ENCODE measurements around the gene NTRK2.

NTRK2 gene

GRCh38 chr9:84993105-84993504, 323.6 kb downstream of the NTRK2 start:
- no peak for DNase-seq

- no peak for DNase-seq
Measured at GRCh38 chr9:84996029-84996428, 326.5 kb downstream of the NTRK2 start.

DNA sequence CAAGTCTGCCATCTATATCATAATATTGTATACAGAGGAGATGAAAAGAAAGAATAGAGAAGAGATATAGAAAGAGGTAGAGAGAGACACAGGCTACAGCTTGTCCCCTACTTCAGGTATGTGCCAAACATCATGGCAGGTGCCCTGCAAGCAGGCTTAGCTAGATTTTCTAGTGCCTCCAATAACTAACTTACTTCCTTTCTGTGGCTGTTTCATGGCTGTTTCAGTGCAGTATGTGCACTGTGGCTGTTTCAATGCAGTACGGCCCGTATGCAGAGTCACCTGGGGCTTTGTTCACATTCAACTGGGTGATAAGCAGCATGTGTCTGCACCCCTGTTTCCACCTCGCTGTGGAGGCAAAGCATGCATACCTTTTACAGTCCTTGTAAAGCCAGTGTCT, 327.2 kb downstream of the NTRK2 start:
- DNase-seq, result no peak

GRCh38 chr9:84997472-84997871, 327.9 kb downstream of the NTRK2 start:
- no peak for DNase-seq

DNA sequence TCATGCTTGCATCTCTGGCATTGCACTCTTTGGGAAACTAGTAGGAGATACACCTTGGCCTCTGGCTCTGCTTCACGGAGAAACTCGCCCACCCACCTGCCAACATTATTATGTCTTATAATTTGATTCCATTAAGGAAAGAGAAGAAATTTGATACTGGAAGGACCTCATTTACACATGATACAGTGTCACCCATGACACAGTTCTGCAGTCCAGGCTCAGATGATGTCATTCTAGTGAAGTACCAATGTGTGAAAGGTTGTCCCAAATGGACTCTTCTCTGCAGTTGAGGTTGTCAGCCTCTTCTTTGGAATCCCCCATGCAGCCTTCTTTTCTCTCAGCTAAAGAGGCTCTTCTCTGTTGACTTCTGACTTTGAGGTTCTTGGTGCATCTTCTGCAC, 329.1 kb downstream of the NTRK2 start:
- no peak for DNase-seq

GRCh38 chr9:84999788-85000187, 330.3 kb downstream of the NTRK2 start:
- no peak for DNase-seq

DNA sequence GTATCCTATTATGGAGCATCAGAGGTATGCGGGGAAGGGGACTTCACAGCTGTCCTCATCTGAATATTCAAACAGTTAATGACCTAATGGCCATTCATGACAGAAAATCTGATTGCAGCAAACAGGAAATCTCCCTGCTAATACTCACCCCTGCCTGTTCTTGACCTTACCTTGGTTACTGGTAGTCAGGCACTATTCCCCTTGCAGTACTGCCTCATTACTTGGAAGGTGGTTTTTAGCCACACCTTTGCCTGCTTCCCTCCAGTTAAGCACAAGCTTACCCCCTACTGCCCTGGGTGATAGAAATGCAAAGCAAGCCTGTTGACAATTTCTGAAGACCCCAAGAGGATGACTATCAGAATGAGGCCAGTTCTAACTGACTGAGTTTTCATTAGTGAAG, 332.4 kb downstream of the NTRK2 start:
- no peak for DNase-seq

- no peak for DNase-seq
Measured at GRCh38 chr9:85004818-85005413, 335.4 kb downstream of the NTRK2 start.

DNA sequence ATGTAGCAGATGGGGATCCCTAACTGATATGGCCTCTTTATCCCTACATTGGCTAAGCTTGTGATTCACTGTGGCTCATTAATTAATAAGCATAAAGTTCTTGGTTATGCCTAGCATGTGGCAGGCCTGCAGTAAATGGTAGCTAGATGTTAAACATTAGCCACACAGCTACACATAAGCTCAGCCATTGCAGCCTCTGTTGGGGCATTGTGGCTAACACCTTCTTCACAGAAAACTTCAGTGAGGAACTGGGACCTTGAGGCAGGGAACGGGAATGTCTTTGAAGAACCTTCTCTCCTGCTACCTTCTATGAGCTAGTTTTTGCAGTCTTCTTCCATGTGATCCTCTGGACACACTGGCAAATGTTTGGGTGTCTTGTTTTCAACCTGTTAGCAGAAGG, 338.2 kb downstream of the NTRK2 start:
- DNase-seq, result no peak

DNA sequence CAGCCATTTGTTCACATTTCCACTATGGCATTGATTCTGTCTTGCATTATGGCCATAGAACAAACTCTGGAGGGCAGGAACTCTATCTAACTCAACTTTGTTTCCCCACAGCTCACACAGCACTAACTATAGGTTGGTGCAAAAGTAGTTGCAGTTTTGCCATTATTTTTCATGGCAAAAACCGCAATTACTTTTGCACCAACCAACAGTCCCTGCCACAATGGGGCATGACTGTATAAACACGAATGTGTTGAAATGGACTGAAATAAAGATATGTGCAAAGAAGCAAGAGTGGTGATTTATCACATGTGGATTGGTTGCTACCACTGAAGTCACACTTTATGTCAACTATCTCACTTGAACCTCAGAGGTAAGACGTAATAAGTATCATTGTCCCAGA, 338.7 kb downstream of the NTRK2 start:
- no peak for DNase-seq

GRCh38 chr9:85009251-85009650, 339.7 kb downstream of the NTRK2 start:
- no peak for DNase-seq

- DNase-seq, result no peak
Measured at GRCh38 chr9:85013703-85014102, 344.2 kb downstream of the NTRK2 start.

- no peak for DNase-seq
Measured at GRCh38 chr9:85014292-85014691, 344.8 kb downstream of the NTRK2 start.

DNA sequence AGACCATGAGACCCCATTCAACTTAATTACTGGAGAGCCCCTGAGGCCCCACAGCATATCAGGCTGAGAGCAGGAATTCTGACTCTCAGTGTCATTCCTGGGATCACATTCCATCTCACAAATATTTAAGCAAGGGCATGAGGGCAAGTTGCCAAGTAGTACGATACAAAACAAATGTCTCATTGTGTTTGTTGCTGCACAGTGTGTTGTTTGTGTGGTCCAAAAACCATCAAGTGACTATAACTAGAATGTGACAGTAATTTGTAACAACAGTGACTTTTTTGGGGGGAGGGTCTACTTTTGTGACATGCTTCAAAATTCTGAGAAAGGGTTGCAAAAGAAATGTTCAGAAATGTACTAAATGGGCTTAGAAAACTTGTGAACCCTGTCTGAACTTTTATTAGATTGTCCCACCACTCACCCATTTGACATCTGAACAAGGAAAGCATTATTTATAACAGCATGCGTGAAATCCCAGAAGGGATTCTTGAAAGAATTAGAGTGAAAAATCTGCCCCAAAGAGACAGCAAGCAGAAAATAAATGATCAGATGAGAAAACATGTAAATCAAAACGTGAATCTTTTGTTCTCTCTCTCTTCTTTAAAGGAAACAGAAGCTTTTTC, 347.0 kb downstream of the NTRK2 start:
- DNase-seq, result no peak

- no peak for DNase-seq
Measured at GRCh38 chr9:85020791-85021190, 351.3 kb downstream of the NTRK2 start.

DNA sequence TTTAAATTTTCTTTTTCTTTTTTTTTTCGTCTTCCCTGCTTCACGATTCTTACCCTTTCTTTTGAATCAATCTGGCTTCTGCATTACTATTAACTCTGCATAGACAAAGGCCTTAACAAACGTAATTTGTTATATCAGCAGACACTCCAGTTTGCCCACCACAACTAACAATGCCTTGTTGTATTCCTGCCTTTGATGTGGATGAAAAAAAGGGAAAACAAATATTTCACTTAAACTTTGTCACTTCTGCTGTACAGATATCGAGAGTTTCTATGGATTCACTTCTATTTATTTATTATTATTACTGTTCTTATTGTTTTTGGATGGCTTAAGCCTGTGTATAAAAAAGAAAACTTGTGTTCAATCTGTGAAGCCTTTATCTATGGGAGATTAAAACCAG, 352.2 kb downstream of the NTRK2 start:
- DNase-seq, result no peak

DNA sequence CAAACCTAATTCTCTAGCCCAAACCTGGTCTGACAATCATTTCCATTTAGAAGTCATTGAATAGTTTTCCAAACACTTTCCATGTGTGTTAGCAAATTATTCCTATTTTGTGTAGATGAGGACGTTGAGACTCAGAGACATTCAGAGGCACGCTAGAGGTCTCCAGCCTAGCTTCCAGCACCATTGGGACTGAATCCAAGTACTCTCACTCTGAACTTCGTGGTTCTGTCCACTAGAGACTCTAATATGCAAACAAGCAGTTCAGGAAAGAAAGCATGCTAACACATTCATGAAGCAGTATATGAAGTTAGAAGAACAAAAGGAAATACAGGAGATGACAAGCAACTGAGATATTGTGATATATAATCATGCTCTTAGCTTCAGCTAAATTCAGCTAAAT, 354.8 kb downstream of the NTRK2 start:
- DNase-seq, result no peak

DNA sequence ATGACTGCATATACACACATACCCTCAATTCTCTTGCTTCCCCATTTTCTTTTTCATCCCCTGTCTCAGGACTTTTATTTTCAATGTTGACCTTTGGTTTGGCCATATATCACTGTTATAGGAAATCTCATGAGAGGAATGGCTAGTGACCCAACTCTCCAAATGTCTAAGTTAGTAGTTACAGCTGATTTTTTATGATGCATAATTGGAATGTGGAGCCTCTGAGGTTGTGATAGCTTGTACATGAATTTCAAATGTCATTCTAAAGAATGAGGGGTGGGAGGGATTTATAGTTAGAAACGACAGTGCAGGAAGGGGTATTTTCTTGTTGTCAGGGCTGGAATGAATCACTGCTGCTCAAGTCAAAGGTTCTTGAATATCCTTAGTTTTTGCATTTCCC, 356.1 kb downstream of the NTRK2 start:
- no peak for DNase-seq

- no peak for DNase-seq
Measured at GRCh38 chr9:85027870-85028269, 358.3 kb downstream of the NTRK2 start.

- no peak for DNase-seq
Measured at GRCh38 chr9:85030316-85030715, 360.8 kb downstream of the NTRK2 start.

- no peak for DNase-seq
Measured at GRCh38 chr9:85036496-85036895, 367.0 kb downstream of the NTRK2 start.

DNA sequence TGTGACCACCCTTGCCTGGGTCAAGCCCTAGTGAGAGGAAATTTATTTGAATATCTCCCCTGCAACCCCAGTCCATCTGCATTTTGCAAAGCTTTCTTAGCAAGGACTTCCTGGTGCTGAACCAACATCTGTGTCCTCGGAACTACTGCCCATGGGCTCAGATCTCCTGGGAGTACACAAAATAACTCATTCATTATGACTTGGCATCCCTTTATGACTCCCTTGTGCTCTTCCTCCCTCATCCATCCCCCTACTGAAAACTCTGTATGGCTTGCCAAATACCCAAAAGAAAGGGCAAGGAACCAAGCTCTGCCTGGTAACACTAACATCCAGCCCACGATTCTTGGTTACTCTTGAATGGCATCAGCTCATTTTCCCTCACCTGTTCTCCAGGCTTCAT, 368.5 kb downstream of the NTRK2 start:
- DNase-seq, result no peak

DNA sequence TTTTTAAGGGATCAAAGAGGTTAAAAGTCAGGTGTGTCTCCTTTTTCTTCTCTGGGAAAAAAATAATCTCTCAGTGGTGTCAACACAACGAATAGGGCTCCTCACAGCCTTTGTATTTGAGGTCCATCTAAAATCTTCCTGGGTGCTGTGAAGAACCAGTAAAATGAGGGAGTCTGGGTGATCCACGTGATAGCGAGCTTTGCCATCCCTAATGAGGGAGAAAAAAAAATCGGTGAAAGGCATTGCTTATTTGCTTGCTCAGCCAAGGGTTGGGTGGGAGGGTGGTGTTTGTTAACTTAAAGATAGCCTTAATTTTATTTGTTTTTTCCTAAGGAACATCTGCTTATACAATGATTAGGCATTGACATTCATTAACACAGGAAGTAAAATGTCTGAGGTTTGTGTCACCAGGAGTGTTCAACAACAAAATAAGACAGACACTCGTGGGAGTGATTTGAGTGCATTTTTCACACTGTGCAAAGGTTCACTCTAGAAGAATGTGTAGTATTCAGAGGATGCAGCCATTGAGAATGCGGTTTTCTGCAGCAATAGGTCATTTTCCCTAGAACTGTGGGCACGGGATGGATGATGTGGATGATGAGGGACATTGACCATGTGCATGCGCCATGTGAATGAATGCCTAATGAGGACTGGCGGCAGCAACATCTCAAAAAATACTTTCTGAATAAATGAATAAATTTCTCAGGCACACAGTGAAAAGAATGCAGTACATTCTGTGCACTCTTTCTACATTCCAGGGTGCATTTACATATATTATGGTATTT, 369.5 kb downstream of the NTRK2 start:
- DNase-seq, result no peak

DNA sequence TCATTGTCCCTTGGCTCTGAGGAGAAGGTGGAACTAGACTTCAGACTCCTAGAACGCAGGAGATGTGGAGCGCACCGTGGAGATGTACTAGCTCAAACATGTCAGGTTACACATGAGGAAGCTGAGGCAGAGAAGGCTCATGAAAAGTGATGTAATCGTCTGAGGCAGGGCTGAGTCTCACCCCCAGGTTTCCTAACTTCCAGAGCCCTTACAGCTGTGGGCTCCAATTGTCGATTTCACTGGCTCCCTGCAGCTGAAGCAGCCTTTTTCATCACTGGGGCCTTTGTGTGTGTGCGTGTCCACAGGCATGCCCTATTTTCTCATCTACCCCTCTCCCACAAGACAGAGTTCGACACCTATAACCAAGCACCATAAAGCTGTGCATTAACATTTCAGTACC, 370.6 kb downstream of the NTRK2 start:
- no peak for DNase-seq
